Right ventricle myocardium inferior (tissue), 1 donor: ENCODE measurements around the gene VCP. TPM values are rescaled to one million over a fixed set of nuclear protein-coding genes. Genes with fewer than 3 reads are reported as not detected.

ENCODE experiments used
- ATAC-seq: fragments of 200-7000 bp; cut with Tn5 transposase; one replicate; pipeline ENCODE4 v1.9.1; 2020; ENCODE audit warnings: mild to moderate bottlenecking, moderate library complexity
- DNase-seq: peaks from one replicate; pipeline ENCODE4 v3.0.0; 2021; ENCODE audit errors: missing footprints
- intact Hi-C: fragments of 100-400 bp; cut with DNase I; formaldehyde crosslinking; loops from one replicate; pipeline ENCODE4 v1.11.0; 2022
- long read RNA-seq: library from polyadenylated mRNA; unstranded; transcript quantifications from one replicate; pipeline ENCODE4 v2.0.0, GENCODE V29; 2021
- total RNA-seq: library from RNA; stranded (reverse); fragmentation: NEBNext Ultra II Directional; extraction: Animal tissue kit (Norgen Biotek cat#: 25700); gene quantifications from one replicate; pipeline ENCODE4 v1.2.1, GENCODE V29; 2021
- donor health status: DM: no; HTN: yes; CAD: no; lungs with severe emphysema.

Gene VCP
- 258 TPM for total RNA-seq
- long read RNA-seq, full-length matches to known transcripts, result 568 of 639 reads
- long read RNA-seq, partial matches to known transcripts, result 24 of 639 reads
- long read RNA-seq, other reads (novel, unspliced or antisense), result 47 of 639 reads

DNA sequence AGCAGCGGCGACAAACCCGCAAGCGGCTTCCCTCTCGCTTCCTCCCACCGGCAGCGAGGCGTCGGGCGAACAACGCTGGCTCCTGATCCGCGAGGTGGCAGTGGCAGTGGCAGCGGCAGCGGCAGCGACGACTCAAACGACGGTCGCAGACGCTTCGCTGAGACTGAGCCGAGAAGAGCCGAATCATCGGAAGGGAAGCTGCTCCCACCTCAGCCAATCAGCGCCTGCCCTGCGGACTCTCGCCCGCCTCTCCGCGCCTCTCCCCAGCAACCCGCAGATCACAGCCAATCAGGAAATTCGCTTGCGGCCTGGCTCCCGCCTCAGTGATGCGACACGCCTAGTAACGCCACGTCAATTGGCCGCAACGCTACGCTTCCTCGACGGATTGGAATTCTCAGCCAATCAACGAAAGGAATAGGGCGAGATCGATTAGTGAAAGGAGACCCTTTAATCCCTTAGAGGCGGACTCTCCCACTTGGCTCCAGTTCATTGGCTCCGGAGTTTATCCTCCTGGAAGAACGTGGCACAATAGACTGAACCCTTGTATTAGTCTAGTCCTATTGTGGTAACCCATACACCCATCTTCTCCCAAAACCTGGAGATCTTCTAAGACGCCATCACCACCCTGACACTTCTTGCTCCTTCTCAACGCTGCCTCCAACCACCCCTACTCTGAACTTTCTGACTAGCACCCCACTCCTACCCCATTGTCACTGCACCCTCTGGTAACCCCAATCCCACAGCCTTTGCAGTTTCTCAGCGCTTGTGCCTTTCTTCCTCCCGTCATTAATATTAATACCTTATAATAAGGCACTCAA is at the start of gene VCP:
Gene VCP, minus strand, starts transcription at position 165 of the 818 bp plus-strand sequence. CDS start 272 bp downstream, outside the sequence.
- DNase-seq, result peak; percentile 98
- intact Hi-C loops, result loop anchor here (2.0 kb wide), 2 partner anchors 24 to 84 kb away; partner anchors contain the start of genes DNAJB5 and PIGO
- ATAC-seq, result peak; percentile 96

DNA sequence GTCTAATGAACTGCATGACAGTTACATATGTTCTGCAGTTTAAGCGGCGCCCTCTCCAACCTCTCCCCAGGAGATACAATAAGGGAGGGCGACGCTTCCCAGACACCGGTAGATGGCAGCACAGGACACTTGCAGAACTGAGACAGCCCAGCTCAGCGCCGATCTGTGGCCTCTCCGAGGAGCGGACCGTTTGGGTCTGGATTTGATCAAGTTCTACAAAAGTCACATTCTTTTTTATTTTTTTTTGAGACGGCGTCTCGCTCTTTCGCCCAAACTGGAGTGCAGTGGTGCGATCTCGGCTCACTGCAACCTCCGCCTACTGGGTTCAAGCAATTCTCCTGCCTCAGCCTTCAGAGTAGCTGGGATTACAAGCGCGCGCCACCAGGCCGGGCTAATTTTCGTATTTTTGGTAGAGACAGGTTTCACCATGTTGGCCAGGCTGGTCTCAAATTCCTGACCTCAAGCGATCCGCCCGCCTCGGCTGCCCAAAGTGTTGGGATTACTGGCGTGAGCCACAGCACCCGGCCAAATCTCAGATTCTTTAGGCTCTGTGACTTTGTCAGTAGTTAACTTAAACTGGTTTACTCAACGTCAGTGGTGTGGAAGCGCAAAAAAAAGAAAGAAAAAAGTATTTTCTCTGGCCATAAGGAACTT is 44.6 kb upstream of the VCP start:
- intact Hi-C loops, result loop anchor here (1.0 to 10.0 kb wide), 4 partner anchors 45 to 438 kb away; partner anchors contain the start of gene UNC13B
- ATAC-seq, result peak; percentile 83
- DNase-seq, result peak; percentile 94

DNA sequence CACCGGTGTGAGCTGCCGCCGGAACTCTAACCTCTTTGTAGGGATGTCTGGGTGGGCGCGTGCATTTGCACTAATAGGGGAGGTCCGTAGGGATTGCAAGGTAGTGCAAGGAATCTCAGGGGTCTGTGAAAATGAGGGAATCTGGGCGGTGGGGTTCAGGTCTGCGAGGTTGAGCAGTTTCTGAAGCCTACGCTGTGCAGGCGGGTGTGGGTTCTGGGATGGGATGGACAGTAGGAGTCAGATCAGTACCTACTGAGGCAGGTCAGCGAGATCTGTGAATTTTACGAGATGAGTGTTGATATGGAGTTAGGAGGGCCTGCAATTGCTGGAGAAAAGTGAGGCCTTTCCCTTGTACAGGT is 44.1 kb upstream of the VCP start:
- DNase-seq, result no peak
- intact Hi-C loops, result loop anchor here (1.0 to 10.0 kb wide), 4 partner anchors 46 to 438 kb away; partner anchors contain the start of gene UNC13B
- ATAC-seq, result peak; percentile 3

DNA sequence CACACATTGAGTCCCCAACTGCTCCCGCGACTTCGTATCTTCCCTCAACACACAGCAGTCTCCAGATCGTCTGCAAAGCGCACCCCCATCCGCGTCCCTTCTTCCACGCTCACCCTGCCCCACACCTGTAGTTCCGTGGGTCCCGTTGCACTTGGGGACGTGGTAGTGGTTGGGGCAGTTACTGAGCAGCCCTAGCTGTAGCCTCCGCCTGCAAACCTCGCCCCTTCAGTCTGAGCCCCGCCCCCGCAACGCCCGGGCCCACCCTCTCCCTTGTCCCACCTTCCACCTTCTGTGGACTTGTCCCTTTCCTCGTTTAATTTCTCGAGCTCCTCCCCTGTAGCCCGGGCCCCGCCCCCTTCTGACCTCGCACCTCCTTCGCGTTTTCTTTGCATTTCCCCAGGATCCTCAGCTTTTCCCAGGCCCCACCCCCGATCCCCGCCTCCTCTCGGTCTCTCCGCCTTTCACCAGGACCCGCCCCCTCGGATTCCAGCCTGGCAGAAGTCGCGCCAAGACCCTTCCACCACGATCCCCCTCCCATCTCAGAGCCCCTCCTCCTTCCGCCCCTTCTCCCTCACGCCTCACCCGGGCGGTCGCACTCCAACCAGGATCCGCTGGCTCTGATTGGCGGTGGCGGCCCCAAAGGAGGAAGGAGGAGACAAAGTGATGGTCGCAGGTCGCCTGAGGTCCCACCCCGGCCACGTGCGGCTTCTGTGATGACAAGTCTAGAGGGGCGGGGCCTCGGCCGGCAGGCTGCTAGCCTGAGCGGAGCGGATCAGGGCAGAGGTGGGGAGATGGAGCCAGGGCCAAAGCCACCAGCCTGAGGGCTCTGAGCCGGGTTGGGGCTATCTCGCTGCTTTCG is 43.5 kb upstream of the VCP start, which contains the start of gene ATOSB:
Gene ATOSB, minus strand, starts transcription at position 183 of the 859 bp plus-strand sequence. CDS start 7,588 bp downstream, outside the sequence.
- ATAC-seq (peak; percentile 72), DNase-seq (peak; percentile 99)
- intact Hi-C loops, result loop anchor here (1.0 to 10.0 kb wide), 4 partner anchors 46 to 439 kb away; partner anchors contain the start of gene UNC13B

DNA sequence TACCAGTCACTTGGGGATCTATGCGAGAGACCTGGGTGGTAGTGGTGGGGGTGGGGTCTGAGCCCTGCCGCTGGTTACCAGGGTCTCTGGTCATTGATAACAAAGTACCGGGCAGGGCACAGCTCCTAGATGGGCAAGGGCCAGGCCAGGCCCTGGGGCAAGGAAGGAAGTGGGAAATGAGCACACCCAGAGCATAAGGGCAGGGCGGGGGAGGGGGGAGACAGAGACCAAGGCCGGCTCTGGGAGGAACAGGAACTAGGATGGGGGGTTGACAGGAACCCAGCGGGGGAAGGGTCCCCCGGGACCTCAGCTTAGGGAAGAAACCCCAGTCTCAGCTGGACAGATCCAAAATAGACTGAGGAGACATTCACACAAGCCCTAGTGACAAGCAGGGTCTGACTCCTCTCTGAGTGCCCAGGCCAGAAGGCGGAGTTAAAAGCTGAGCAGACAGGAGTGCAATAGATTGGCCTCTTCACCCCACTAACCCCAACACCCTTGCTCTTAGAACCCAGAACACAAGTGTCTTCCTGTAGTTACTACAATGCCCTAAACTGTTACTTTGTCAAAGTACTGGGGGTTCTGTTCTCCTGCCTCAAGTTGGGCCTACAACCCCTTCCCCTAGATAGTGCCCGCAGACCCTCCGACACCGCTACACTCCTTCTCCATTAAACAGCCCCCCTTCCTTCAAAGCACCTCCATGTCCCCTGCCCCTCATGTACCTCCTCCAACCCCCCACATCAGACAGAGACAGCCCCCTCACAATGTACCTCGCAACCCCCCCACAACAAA is 42.6 kb upstream of the VCP start:
- intact Hi-C loops, result loop anchor here (5.0 to 10.0 kb wide), 3 partner anchors 47 to 487 kb away; partner anchors contain the start of gene UNC13B
- no peak for ATAC-seq
- peak; percentile 86 for DNase-seq

DNA sequence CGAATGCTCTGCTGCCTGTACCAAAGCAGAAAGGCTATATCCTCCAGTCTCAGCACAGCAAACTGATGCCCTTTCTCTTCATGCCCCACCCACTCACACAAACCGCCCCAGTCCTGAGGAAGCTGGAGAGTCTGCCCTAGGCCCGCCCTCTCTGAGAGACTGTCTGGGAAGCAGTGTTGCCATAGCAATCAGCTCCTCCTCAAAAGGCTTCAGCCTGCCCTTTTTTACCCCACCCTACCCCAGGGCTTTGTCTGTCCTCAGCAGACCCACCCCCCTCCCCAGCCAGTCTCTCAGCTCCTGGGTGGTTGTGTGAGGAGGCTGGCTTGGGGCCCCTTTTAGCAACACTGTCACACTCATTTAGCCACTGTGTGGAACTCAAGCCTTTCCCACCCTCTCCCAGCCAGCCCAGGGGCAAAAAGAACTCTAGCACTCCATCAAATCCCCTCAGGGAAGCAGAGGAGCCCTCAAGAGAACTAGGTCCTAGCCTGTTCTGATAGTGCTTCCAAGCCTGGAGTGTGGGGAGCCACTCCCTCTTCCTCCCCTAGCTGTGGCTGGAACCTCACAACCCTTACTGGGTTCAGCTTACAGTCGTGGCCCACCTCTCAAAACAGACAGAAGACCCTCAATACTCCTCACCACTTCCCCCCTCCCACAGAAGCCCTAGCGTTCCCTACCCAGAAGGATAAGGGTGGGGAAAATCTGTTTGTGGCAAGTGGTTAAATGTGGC is 41.9 kb upstream of the VCP start:
- peak; percentile 40 for ATAC-seq
- peak; percentile 93 for DNase-seq
- intact Hi-C loops, result loop anchor here (5.0 to 10.0 kb wide), 2 partner anchors 441 to 488 kb away; no protein-coding TSS in a partner anchor

DNA sequence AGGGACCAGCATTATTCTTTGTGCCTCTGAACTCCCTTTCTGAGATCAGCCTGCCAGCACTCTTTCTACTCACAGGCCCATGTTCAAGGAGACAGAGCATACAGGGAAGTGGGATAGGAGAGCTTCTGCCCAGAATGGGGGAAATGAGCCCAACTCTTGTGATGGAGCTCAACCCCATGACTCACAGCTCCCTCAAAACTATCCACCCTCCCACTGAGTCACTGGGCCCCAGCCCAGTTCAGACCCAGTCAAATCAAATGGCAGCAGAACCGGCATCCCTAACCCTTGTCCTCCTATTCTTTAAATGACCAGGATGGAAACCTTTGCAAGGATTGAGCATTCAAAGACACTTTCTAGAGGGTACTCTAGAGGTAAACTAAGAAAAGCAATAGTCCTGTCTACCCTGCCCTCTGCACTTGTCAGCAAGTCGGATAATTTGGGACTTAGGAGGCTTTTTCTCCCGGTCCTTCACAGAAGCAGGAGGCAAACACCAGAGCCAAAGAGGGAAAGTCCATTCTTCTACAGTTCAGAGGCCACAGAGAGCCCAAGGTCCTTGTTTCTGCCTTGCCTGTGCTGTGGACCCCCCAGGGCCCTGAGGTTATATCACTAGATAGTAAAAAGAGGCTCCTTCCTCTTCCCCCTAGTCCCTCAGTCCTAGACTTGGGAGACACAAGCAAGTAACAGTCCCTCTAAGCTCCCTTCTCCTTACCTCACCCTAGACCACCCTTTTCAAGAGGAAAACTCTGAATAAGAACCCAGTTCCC is 40.0 kb upstream of the VCP start:
- intact Hi-C loops, result loop anchor here (5.0 to 10.0 kb wide), 2 partner anchors 442 to 490 kb away; no protein-coding TSS in a partner anchor
- ATAC-seq (no peak), DNase-seq (no peak)

DNA sequence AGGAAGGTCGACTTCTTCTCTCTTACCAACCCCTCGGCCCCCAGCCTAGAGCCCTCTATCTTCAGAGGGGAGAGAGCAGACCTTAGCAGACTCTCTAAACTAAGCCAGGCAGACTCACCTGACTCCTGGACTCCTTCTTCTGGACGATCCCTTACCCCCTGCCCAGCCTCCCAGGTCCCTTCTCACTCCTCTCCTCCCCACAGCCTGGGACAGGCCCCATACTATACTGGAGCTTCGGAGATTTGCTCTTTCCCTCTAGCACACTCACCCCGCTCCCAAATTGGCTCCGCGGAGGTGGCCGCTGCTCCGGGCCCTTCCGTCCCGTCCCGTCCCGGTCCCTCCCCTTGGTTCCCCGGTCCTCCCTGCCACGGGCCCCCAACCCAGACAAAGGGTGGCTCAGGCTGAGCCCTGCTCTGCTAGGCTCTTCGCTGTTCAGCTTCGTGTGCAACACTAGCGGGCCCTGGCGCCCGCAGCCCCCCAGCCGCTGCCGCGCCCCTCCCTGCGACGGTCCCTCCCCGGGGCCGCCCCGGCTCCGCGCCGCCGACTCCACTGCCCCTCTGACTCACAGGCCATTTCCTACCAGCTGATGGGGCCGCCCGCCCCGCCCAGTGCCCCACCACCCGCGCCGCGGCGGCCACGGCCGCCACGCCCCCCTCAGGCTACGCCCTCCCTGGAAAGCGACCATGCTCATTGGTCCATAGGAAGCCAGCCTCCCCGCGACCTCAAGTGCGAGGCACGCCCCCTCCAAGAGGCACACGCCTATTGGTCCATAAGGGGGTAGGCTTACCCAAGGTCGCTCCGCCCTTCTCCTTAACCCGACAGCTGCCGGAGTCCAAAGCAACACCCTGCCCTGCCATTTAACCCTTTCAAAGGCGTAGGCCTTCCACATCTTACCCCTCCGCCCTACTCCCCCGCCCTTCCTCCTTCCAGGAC is 38.8 kb upstream of the VCP start:
- peak; percentile 99 for DNase-seq
- intact Hi-C loops, result loop anchor here (5.0 to 10.0 kb wide), 2 partner anchors 444 to 491 kb away; no protein-coding TSS in a partner anchor
- ATAC-seq, result peak; percentile 87

DNA sequence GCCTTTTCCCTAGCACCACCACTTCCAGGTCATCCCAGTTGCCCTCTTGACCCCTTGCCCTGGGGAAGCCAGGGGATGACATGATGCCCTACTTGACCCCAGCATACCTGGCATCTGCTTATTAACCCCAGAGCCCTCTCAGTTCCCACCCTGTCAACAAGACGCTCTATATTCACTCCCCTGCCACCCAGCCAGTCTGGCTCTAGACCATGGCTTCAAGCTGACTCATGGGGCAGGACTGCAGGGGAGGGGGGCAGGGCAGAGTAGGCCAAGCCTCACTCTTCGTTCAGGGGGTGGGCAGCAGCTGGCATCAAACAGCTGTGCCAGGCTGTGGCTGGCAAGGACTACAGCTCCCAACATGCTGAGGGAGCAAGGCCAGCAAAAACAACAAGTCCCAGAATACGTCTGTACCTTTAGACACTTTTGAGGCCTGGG is 37.9 kb upstream of the VCP start:
- DNase-seq (no peak), ATAC-seq (no peak)
- intact Hi-C loops, result loop anchor here (5.0 to 10.0 kb wide), 2 partner anchors 444 to 492 kb away; no protein-coding TSS in a partner anchor

DNA sequence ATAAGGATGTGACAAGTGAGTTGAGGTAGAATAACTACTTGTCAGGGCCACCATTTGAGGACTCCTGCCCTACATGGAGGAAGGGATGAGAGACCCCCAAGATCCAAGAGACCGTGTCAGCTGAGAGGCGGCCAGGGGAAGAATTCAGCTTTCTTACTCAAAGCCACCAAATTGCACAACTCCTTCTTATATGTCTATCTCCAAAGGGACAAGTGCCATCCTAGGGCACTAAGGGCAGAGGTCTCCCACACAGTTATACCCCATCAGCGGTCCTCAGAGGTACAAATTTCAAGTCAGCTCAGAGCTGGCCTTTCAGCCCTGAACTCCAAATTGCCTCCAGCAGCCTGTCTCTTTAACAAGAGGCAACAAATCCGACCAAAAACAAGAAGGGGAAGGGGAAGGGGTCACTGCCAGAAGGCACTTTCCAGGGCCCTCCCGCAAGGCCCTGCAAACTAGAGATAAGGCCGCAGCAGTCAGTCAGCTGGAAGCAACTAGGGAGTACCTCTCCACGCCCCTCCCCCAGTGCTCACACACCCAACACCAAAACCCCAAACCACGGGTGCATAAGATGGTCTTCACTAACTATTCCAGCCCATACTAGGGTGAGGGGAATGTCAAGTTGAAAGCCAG is 36.6 kb upstream of the VCP start:
- DNase-seq, result no peak
- intact Hi-C loops, result no loop called here
- no peak for ATAC-seq

DNA sequence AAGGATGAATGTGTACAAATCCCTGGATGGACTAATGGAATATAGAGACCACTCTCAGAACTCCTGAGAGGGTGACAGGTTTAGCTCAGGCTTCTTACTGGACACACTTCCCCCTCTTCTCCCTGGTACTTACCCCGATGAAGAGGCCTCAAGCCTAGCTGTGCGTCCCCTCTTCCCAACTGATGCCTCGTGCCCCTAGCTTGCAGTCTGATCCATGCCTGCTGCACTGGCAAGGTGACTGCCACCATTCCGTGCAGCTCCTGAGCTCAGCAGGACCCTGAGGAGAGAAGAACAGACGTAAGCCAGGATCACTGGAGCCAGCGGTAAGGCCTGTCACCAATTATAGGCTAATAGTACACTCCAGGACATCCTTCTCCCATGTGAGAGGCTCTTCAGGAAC is 36.0 kb upstream of the VCP start:
- no peak for DNase-seq
- no peak for ATAC-seq
- intact Hi-C loops, result no loop called here

DNA sequence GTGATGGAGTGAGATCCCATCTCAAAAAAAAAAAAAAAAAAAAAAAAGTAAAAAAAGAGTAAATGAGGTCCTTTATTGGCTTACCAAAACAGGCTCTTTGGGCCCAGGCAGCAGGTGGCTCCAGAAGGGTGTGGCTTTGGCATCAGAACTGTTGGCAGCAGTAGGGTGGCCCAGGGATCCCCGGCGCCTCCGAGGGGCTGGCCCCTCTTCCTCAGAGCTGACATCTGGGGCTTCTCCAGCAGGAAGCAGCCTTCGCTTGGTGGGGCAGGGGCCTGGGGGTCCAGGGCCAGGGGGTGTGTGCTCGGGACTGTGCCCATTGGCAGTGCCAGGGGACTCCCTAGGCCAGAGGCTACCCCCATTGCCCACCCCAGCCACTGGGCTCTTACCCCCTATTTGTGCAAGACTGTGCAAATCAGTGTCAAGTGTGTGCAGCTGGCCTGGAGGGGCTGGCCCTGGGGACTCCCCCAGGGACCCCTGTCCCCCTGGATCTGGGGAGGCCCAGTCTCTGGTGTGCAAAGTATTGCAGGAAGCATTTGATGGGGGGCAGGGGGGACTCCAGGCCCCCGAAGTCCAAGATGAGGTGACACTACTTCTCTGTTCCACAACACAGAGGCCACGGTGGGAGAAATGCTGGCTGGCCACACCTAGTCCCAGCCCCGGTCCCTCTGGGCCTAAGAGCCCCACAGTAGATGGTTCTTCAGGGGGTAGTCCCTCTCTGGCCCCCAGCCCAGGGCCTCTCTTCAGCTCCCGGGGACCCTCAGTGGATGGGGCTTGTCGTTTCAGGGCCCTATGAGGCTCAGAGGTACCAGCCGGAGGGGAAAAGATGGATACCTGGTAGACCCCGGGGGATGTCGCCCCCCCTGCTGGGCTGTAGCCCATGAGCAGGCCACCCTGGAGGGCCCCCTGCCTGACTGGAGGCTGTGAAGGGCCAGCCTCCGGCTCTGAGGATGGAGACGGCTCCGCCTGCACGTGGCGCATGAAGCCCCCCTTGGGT is 35.2 kb upstream of the VCP start:
- intact Hi-C loops, result no loop called here
- DNase-seq (no peak), ATAC-seq (no peak)

DNA sequence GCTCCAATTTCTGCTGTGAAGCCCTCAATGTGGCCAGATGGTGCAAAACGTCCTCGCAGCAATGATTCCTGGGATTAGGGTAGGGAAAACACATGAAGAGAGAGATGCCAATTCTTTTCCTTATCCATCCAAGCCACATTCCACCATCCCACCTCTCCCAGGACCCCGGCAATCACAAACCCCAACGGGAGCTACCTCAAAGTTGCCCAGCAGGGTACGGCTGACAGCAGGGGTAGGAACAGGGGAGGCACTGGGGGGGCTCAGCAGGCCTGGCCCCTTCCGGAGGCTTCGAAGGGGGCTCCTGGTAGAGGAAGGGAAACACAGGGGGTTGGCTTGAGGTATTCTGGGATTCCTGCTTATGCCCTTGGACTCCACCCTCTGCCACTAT is 33.9 kb upstream of the VCP start:
- ATAC-seq (no peak), DNase-seq (no peak)
- intact Hi-C loops, result no loop called here
